SK-N-DZ (cell line): Measurements from ENCODE around the gene ARL13B. TPM values are rescaled to one million over a fixed set of nuclear protein-coding genes. Genes with fewer than 3 reads are reported as not detected.
"Not testable (repeated sequence)": the region's sequence is repeated elsewhere in the genome, so short reads cannot be mapped to it uniquely, and the experiment has no call there.

ENCODE experiments used
- DNase-seq: peaks from one replicate; pipeline ENCODE4 v3.0.0-alpha.2; 2015; ENCODE audit warnings: low spot score
- polyA plus RNA-seq, 2 experiments: library from polyadenylated mRNA; depleted of rRNA; stranded (reverse); fragments of >200 nt; gene quantifications; 2 replicates each; pipeline ENCODE4 v1.2.3, GENCODE V29; 2014

Gene ARL13B
- polyA plus RNA-seq (2014; cell fraction: cytosol; rRNA removed) = 10.2 and 10.4 TPM in 2 replicates
- polyA plus RNA-seq (2014; cell fraction: nucleus; rRNA removed) = 9.7 and 12.2 TPM in 2 replicates

DNA sequence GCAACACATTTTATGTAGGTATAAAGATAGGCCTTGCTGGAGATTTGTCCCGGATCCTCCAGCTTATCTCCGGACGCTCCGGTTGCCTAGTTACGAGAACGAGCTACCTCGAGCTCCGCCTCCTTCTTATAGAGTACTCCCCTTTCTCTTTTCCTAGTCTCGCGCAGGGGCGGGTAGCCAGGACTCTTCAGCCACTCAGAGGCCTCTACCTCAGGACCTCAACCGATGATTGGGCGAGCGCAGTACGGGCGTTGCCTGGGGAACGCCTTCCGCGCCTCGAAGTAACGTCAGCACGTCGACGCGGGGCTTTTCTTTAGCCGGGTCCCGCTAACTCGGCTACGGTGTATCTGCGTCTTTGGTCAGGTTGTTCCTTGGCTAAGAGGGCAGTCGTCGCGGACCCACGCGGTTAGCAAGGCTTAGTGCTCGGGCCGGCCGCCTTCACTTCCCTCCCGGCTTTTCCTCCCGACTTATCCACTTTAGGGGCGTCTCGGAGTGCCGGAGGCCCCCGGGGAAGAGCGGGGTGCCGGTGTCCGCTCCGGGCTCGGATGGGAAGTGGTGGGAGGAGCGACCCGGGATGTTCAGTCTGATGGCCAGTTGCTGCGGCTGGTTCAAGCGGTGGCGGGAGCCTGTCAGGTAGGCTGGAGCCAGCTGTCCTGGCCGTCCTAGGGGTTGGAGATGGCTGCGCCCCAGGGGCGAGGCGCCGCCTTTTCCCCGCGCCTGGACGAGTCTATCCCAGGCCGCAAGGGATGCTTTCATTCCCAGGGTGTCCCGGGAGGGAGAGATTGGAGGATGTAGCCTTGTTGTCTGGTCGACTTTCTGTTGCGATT lies at the start of gene ARL13B:
TSS of gene ARL13B (plus strand) at position 306 of the 827 bp plus-strand sequence. CDS start at position 575, 269 bp downstream.
- DNase-seq = peak; percentile 99

DNA sequence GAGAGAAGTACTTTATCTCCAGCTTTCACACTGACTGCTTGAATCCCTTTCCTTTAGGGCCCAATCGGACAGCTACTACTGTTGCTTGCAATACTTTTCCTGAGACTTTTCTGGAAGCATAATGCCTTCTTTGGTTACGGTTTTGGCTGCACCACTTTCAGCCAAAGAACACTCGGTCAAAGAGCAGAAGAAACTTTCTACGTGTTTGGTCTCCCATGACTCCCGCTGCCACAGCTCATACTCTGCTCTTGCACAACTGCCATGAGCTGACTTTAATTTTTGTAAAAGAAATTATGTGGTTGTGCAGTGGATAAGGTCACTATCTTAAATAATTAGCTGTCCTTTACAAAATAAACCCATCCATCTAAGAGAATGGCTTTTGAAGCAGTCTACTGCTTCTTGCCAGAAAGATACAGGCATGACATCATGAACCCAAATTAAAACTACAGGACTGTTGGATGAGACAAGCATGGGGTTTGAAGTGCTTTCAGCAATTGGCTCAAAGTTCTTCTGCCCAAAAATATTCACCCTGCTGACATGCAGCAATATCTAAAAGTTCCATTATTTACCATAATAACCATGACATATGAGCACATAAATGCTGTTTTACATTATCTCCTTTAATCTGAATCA lies 48.2 kb upstream of the ARL13B start:
- DNase-seq = no peak

DNA sequence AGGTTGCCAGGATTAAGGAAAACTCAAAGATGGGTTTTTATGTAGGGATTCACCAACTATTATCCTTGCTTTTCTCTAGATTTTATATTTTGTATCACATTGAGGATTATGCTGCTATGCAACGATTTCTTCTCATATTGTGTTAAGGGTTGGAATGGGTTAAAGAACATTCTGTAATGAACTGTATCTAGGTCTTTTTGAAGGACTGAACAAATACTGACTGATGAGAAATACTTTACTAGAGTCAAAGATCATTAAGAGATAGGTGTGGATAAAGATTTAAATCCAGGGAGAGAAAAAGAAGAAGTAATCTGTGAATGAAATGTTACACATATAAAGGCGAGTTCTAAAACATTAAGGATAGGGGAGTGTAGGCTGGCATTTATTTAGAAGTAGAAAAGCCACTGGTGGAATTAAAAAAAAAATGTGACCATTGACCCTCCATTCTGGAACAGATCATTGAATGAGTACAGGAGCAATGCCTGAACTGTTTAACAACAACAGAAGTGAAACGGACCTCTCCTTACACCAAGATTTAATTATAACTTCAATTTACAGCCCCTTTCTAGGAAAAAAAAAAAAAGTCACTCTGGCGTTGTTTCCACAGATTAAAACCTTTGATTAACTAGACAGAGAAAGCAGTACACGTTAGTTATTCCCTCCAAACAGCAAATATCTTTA lies 45.4 kb upstream of the ARL13B start:
- DNase-seq = peak; percentile 58

DNA sequence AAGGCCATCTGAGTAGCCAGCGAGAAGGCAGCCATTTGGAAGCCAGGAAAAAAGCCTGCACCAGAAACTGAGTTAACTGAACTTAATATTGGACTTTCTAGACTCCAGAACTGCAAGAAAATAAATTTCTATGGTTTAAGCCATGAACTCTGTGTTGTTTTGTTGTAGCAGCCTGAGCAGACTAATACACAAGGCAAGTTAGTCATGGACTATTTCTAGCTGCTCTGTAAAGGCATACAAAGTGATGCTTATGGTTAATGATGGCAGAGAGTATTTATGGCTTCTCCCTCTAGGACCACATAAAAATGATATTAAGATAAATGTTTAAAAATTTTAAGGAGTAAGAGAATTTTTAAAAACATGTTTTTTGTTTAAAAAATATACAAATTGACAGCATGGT lies 43.4 kb upstream of the ARL13B start:
- no peak for DNase-seq

DNA sequence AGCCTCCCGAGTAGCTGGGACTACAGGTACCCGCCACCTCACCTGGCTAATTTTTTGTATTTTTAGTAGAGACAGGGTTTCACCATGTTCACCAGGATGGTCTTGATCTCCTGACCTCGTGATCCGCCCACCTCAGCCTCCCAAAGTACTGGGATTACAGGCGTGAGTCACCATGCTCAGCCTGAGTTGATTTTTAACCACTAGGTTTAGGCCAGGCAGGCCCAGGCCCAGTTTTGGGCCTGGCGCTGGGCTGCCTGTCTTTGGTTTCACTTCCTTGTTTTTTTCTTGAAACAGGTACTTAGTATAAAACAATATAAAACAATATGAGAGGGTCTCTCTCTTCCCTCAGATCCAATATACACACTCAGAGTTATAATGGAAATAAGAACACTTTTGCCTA lies 42.5 kb upstream of the ARL13B start:
- not testable (repeated sequence) for DNase-seq

DNA sequence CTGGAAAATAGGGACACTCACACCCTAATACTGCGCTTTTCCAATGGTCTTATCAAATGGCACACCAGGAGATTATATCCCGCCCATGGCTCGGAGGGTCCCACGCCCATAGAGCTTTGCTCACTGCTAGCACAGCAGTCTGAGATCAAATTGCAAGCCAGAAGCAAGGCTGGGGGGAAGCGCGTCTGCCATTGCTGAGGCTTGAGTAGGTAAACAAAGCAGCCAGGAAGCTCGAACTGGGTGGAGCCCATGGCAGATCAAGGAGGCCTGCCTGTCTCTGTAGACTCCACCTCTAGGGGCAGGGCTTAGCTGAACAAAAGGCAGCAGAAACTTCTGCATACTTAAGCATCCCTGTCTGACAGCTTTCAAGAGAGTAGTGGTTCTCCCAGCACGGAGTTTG lies 30.0 kb upstream of the ARL13B start:
- not testable (repeated sequence) for DNase-seq

DNA sequence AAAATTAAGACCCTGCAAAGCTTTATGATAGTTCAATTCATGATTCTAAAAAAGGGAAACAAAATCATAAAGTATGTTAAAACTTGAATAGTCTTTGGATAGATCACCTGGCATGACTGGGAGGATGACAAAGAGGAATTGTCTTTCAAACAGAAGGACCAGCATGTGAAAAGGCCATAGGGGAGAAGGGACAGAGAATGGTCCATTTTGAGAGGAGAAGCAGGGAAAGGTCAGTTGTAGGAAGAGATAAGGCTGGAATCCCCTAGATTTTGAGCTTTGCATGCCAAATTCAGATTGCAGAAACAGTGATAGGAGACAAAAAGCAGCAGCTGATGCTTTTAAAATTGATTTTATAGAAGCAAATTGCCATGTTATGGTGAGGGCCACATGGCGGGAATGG lies 18.9 kb upstream of the ARL13B start:
- no peak for DNase-seq

DNA sequence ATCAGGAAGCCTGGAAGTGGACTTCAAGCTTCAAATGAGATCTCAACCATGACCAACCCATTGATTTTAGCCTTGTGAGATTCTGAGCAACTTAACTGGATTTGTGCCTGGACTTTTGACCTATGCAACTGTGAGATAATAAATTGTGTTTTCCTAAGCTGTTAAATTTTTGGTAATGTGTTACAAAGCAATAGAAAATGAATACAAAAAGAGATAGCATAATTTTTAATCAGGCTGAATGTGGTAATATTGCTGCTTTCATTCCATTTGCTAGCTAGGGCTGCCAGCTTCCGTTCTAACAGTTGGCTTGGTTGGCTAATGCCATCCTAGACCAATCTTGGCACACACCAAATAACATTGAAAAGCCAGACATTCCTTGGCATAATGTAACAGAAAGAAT lies 18.5 kb upstream of the ARL13B start:
- no peak for DNase-seq

DNA sequence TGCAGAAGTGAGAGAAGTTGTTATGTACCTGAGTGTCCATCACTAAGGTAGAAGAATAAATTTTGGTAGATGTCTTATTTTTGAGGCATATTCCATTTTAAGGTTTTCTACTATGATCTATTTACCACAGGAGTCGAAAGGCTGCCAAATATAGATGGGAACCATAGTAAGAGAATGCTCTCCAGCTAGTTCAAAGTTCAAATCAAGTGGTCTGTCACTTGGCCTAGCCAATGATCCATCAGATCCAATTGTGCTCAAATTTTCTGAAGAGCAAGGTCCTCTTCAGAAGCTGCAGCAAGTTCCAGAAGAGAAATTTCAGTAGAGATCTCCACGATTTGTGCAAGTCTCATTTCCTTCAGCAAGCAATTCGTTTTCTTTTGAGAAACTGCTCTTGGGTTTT lies 17.2 kb upstream of the ARL13B start:
- DNase-seq = no peak

DNA sequence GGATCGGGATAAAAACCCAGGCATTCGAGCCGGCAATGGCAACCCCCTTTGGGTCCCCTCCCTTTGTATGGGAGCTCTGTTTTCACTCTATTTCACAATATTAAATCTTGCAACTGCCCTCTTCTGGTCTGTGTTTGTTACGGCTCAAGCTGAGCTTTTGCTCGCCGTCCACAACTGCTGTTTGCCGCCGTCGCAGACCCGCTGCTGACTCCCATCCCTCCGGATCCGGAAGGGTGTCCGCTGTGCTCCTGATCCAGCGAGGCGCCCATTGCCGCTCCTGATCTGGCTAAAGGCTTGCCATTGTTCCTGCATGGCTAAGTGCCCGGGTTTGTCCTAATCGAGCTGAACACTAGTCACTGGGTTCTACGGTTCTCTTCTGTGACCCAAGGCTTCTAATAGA lies 14.8 kb upstream of the ARL13B start:
- not testable (repeated sequence) for DNase-seq

DNA sequence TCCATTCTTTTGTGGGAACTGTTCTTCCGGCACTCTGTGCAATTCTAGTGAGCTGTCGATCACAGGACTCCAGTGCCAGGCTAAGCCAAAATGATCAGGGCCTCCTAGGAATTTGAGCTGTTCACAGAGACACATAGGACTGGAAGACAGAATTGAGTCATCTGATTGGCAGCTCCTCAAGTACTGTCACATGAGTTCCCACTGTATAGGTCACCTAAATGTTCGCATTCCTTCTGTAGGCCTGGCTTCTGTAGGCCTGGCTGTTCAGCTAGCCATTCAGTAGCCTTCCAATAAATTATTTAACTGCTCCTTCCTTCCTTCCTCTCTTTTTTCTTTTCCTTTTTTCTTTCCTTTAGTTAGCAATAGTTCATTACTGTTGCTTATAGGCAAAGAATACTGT lies 10.5 kb upstream of the ARL13B start:
- no peak for DNase-seq

DNA sequence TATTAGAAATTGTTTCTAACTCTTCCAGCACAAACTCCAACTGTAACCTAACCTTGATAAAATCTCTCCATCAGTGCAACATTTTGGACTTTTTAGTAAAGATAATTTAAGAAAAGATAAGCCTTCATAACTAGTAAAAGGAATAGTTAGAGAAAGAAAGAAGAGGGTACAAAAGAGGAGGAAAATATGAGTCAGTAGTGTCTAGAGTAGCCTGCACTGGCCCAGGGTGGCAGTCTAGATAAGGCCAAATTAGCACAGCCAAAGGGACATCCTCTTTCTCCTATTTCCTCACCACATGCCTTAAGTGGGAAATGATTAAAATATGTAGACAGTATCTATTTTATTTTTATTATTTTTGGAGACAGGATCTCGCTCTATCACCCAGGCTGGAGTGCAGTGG lies 10.0 kb upstream of the ARL13B start:
- DNase-seq = no peak

DNA sequence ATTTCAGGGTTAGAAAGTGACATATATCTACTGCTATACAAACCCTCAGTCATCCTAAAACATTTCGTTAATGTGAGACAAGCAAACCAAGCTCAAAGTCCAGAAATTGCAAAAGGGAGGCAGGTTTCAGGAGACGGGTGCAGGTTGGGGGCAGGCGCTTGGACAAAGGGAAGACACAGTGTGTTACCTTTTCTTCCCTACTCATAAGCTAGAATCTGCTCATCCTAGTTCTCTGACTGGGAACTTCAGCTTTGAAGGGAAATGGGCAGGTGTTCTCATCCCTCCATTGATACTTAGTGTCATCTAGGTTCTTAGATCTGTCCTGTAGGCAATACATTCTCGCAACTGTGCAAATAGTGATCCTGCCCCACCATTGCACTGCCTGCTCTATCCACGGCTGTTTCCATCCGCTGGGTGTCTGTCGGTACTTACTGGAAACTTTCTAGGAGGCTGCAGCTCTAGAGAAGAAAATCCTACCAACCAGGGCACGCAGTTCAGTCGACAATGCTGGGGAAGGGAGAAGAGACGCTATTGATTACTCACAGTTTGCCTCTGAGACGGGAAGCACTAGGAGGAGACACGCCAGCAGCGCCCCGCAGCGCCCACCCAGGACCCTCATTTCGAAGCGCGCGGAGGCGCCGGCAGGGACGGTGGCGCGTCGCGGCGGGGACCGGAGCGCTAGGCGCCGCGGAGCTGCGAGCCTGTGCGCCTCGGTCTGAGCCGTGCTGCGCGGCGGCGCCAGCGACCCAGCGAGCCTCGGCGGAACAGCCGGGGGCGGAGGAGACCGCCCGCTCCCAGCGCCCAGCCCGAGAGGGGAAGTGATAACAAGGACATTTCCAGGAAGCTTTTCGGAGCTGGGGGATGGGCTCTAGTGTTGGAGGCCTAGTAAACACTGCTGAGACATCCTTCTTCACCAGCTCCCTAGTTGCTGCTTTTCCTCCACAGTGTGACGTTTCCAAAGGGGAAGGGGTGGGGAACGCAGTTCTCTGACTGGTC lies 6.5 kb upstream of the ARL13B start, which contains the start of gene PROS1:
TSS of gene PROS1 (minus strand) at position 766 of the 996 bp plus-strand sequence. CDS start at position 619, 147 bp downstream.
- DNase-seq = peak; percentile 83

DNA sequence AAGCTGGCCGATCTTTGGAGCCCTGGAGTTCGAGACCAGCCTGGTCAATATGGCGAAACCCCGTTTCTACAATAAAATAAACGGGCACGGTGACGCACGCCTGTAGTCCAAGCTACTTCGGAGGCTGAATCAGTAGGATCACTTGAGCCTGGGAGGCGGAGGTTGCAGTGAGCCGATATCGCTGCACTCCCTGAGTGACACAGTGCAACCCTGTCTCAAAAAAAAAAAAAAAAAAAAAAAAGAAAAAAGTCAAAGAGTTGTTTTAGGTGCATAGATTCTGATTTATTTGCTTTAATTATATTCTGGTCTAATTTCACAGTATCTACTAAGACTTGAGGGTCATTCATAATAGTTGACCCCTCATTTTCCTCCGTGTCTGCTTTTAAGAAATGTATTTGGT lies 1.7 kb downstream of the ARL13B start:
- DNase-seq = peak; percentile 32

DNA sequence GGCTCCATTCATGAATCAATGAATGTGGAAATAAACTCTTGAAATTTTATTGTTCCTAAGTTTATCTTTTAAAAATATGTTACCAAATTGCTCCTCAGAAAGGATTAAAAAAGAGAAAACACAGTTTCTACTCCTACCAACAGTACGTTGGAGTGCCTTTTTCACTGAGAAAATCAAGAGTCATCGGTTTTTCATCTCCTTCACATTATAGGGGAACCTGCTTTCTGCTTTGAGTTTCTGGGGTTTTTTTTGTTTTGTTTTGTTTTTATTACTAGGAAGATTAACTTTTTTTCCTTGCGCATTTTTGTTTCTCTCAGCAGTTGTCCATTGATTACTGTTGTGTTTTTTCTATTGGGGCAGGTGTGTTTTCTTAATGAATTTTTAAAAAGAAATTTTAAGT lies 3.5 kb downstream of the ARL13B start:
- DNase-seq = no peak

DNA sequence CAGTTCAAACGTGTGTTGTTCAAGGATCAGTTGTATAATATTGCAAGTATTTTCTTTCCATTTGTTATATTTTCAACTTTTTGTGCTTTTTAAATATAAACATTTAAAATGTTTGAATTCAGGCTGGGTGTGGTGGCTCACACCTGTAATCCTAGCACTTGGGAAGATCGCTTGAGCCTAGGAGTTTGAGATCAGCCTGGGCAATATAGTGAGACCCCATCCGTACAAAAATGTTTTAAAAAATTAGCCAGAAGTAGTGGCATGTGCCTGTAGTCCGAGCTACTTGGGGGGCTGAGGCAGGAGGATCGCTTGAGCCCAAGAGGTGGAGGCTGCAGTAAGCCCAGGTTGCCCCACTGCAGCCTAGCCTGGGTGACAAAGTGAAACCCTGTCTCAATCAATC lies 4.7 kb downstream of the ARL13B start:
- no peak for DNase-seq

DNA sequence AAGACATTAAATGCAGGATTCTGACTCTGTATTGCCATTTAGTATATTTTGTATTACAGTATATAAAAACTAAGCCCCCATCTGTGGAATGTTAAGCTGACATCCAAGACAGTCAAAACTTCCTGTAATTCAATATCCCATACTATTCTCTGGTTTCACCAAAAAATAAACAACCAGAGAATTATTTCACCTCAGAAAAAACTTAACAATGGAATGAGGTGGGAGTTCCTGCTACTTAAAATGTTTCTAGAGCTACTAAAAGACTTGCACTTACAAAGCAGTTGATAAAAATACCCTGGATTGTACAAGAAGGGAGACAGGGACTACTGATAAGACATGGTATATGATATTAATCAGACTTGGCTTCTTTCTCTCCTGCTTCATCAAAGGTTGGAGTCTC lies 8.3 kb downstream of the ARL13B start:
- no peak for DNase-seq

DNA sequence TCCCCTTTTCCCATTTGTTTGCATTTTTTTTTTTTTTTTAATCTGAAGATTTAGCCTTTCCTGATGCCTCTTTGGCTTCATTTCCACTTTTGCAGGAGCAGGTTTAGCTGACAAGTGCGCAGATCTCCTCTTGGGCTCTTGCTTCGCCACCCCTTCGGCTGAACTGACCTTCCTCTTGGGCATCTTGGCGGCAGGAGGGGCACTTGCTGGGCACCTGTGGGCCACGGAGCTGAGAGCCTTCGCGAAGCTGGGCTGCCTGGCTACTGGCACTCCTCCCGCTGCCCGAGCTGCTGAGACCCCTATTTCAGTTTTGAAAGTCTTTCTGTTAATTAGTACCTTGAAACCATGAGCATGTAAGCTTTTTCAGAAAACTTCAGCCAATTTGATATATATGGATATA lies 8.8 kb downstream of the ARL13B start:
- no peak for DNase-seq

DNA sequence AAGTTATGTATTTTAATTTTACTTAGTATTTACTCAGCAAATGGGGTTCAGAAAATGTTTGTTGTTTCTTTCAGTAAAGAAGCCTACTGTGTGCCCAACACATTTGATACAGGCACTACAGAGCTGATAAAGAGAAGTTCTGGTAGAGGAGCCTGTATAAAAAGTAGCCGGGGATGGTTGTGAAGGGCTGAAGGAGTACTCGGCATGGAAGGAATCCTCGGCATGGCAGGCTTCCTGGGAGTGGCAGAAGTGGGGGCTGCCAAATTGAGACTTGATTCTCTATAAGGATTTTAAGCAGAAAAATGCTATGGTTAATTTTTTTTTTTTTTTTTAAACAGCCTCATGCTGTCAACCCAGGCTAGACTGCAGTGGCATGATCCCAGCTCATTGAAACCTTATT lies 9.3 kb downstream of the ARL13B start:
- DNase-seq = no peak

DNA sequence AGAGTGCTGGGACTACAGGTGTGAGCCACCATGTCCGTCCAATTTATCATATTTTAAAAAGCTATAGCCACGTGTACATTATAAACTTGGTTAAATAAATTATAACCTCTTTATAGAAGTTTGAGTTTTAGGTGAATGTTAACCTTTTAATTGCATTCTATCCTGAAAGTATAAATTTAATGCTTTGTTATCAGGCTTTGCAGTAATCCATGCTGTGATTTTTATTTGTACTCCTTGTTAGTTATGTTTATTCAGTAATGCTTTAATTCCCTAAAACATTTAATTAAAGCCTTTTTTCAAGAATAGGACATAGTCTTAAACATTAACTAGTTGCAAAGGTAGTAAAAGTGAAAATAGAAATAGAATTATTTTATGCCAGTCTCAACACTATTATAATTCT lies 11.7 kb downstream of the ARL13B start:
- no peak for DNase-seq

DNA sequence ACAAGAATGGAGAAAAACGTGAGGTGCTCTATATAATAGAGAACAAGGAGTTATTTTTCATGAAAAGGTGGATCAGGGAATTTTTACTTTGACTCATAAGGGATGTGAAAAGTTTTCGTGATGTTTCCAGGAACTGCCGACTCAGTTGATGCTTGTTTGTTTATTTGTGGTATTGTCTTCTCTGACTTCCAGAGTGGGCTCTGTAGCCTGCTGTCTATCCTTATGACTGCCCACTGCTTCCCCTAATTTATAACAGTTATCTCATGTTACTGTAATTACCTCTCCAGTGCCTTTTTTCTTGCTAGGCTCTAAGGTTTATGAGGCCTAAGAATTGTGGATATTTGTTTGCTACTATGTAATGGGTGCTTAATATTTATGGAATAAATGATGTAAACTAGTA lies 12.3 kb downstream of the ARL13B start:
- DNase-seq = no peak
